KMS-11 (cell line): ENCODE results near the gene NEDD1.
A peak's percentile ranks its signal among the peaks of the same experiment; 100 is the strongest.

Experiments
- H2AFZ ChIP-seq: fragments of 200-600 bp; sonication (generic); 2 replicates; pipeline ENCODE4 v1.6.1; 2016; ENCODE audit warnings: antibody characterized with exemption, mixed run types, low read depth
- H3K27ac ChIP-seq: fragments of 200-600 bp; sonication (generic); 2 replicates; pipeline ENCODE4 v1.6.1; 2016; ENCODE audit warnings: mild to moderate bottlenecking, mixed run types
- H3K27me3 ChIP-seq: fragments of 200-600 bp; sonication (generic); 2 replicates; pipeline ENCODE4 v1.6.1; 2017; ENCODE audit warnings: mild to moderate bottlenecking, low read depth, mixed run types, moderate library complexity; ENCODE audit not compliant: insufficient read depth
- H3K36me3 ChIP-seq: fragments of 200-600 bp; sonication (generic); 2 replicates; pipeline ENCODE4 v1.6.1; 2017; ENCODE audit warnings: mild to moderate bottlenecking, mixed run types; ENCODE audit not compliant: insufficient read depth
- H3K4me1 ChIP-seq: fragments of 200-600 bp; sonication (generic); 2 replicates; pipeline ENCODE4 v1.6.1; 2016; ENCODE audit warnings: mild to moderate bottlenecking, low read depth, mixed run types; ENCODE audit not compliant: poor library complexity, severe bottlenecking
- H3K4me2 ChIP-seq: fragments of 200-600 bp; sonication (generic); 2 replicates; pipeline ENCODE4 v1.7.0; 2016; ENCODE audit warnings: mild to moderate bottlenecking, mixed run types
- H3K4me3 ChIP-seq: fragments of 200-600 bp; sonication (generic); IDR thresholded peaks from 2 replicates; pipeline ENCODE4 v1.6.1; 2017; ENCODE audit warnings: low read depth, low read length, mixed read lengths; ENCODE audit not compliant: insufficient read depth
- H3K79me2 ChIP-seq: fragments of 200-600 bp; sonication (generic); 2 replicates; pipeline ENCODE4 v1.6.1; 2016; ENCODE audit warnings: low read depth, mixed run types; ENCODE audit not compliant: insufficient read depth
- H3K9ac ChIP-seq: fragments of 200-600 bp; sonication (generic); 2 replicates; pipeline ENCODE4 v1.6.1; 2016; ENCODE audit warnings: mild to moderate bottlenecking, mixed run types
- H4K20me1 ChIP-seq: fragments of 200-600 bp; sonication (generic); 2 replicates; pipeline ENCODE4 v1.6.1; 2016; ENCODE audit warnings: mild to moderate bottlenecking, mixed run types; ENCODE audit not compliant: insufficient read depth
- TF ChIP-seq, protein P1 (sequence below): fragments of 200-600 bp; sonication (generic); conservative IDR thresholded peaks from 2 replicates; pipeline ENCODE4 v1.6.1; 2017; ENCODE audit warnings: low read depth, mild to moderate bottlenecking, antibody characterized with exemption, low read length, moderate library complexity, mixed read lengths

The NEDD1 gene

GRCh38 chr12:96901175-96901574, 5.9 kb upstream of the NEDD1 start:
- Histone ChIP-seq H3K4me3 (no peak overlapping the region), H3K4me1 (peaks cover 6% of the 10 kb centered on the region), H3K79me2 (no peaks in the 10 kb centered on the region), H3K36me3 (no peaks in the 10 kb centered on the region), H4K20me1 (no peaks in the 10 kb centered on the region), H3K9ac (no peak overlapping the region), H3K27me3 (no peaks in the 10 kb centered on the region), H3K4me2 (no peak overlapping the region), H3K27ac (no peak overlapping the region), H2AFZ (no peak overlapping the region)
- TF ChIP-seq, protein P1, sequence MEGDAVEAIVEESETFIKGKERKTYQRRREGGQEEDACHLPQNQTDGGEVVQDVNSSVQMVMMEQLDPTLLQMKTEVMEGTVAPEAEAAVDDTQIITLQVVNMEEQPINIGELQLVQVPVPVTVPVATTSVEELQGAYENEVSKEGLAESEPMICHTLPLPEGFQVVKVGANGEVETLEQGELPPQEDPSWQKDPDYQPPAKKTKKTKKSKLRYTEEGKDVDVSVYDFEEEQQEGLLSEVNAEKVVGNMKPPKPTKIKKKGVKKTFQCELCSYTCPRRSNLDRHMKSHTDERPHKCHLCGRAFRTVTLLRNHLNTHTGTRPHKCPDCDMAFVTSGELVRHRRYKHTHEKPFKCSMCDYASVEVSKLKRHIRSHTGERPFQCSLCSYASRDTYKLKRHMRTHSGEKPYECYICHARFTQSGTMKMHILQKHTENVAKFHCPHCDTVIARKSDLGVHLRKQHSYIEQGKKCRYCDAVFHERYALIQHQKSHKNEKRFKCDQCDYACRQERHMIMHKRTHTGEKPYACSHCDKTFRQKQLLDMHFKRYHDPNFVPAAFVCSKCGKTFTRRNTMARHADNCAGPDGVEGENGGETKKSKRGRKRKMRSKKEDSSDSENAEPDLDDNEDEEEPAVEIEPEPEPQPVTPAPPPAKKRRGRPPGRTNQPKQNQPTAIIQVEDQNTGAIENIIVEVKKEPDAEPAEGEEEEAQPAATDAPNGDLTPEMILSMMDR: no peak

DNA sequence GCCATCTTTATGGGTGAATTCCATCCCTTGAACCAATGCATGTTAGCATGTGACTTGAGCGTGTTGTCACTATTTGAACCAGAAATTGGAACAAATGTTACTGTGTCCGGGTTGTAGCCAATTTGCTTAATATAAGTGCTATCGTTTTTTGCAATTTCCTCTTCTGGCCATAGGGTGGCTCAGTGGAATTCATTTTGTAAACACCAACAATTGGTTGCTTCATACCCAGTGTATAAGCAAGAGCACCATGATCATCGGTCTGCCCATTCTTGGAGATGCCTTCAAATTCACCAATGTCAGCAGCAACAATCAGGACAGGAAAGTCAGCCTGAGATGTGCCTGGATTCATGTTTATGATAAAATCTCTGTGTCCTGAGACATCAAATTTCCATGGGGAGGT, 5.0 kb upstream of the NEDD1 start:
- Histone ChIP-seq H3K27ac (no peak overlapping the region), H3K36me3 (no peaks in the 10 kb centered on the region), H3K9ac (no peak overlapping the region), H3K4me2 (no peak overlapping the region), H3K27me3 (no peaks in the 10 kb centered on the region), H4K20me1 (no peaks in the 10 kb centered on the region), H3K4me1 (peaks cover 9% of the 10 kb centered on the region), H2AFZ (no peak overlapping the region), H3K4me3 (no peak overlapping the region), H3K79me2 (no peaks in the 10 kb centered on the region)
- TF ChIP-seq, protein P1: no peak

DNA sequence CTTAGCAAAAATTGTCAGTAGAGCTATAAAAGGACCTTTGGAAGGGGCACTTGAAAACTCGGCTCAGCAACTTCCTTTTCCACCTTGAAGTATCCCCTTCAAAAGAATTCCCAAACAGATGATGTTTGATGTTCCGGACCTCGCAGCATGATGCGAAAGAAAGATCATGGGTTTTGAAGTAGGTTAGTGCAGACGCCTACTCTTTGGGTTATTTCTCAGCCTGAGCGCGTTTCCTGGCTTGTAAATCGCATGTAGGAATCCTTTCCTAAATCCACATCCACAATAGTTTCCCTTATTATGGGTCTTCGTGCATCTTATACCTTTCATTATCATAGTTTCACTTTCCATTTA, 584 bp upstream of the NEDD1 start:
- H3K36me3 ChIP-seq: no peaks in the 10 kb centered on the region
- no peaks in the 10 kb centered on the region for H3K27me3 ChIP-seq
- H4K20me1 ChIP-seq: no peaks in the 10 kb centered on the region
- peak overlapping the region; percentile 87 for H3K27ac ChIP-seq
- H3K9ac ChIP-seq: peak overlapping the region; percentile 93
- peaks cover 14% of the 10 kb centered on the region for H3K79me2 ChIP-seq
- TF ChIP-seq, protein P1: no peak
- peaks cover 17% of the 10 kb centered on the region for H3K4me1 ChIP-seq
- H3K4me3 ChIP-seq: no peak overlapping the region
- peak overlapping the region; percentile 76 for H3K4me2 ChIP-seq
- peak overlapping the region; percentile 99 for H2AFZ ChIP-seq

DNA sequence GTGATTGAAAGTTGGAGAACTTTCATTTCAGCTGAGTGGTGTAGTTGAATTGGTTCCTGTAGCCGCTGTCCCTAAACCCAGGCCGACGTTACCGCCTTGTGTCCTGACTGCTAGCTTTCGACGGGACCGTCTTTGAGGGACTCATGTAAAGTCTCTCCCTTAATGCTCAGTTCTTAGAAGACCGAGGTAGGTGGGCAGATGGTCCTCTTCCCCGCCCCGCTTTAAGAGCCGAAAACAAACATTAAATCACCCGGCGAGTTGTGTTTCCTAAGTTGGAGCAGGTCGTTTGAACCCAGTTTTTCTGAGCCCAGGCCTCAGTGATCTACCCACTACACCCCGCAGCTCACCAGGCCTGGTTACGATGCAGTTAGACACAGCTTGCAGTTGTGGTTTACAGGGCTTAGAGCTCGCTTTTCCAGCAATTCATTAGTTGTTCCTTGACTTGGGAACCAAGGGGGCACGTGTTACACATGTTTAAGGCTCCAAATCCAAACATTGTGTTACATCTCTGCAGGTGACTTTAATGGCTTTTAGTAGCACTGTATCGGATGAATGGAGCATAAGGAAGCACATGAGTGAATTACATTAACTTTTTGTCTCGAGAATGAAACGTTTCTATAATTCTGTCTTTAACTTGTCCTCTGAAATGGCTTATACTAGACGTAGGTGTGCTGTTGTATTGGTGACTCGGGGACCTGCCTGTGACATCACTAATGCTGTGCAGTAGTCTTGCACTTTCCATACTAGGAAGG, 790 bp downstream of the NEDD1 start:
- no peaks in the 10 kb centered on the region for H3K27me3 ChIP-seq
- TF ChIP-seq, protein P1: no peak
- peak overlapping the region; percentile 93 for H3K9ac ChIP-seq
- H4K20me1 ChIP-seq: no peaks in the 10 kb centered on the region
- peak overlapping the region; percentile 99 for H2AFZ ChIP-seq
- no peaks in the 10 kb centered on the region for H3K36me3 ChIP-seq
- peak overlapping the region; percentile 87 for H3K27ac ChIP-seq
- H3K4me3 ChIP-seq: no peak overlapping the region
- peak overlapping the region; percentile 76 for H3K4me2 ChIP-seq
- peaks cover 16% of the 10 kb centered on the region for H3K79me2 ChIP-seq
- peaks cover 30% of the 10 kb centered on the region for H3K4me1 ChIP-seq
